Tibial nerve (tissue), 4 donors: ENCODE data around the gene BTBD6. TPM values are rescaled to one million over a fixed set of nuclear protein-coding genes. Genes with fewer than 3 reads are reported as not detected.

Source experiments
- DNase-seq, 2 donors: peaks; one replicate each; pipeline ENCODE4 v3.0.0-alpha.2; 2019; ENCODE audit warnings: low spot score in 2 of 2
- H3K27ac ChIP-seq, 4 donors: fragments of 200-600 bp; sonication (generic) in 3 of 4; one replicate each; pipeline ENCODE4 v1.5.1; 2017 to 2019; ENCODE audit warnings: mild to moderate bottlenecking in 1 of 4
- H3K27me3 ChIP-seq, 2 donors: fragments of 200-600 bp; sonication (generic) in 1 of 2; one replicate each; pipeline versions ENCODE4 v1.5.1 to v1.6.0; 2017 to 2019
- H3K36me3 ChIP-seq, 3 donors: fragments of 200-600 bp; sonication (generic); one replicate each; pipeline ENCODE4 v1.5.1; 2018 to 2019
- H3K4me1 ChIP-seq, 4 donors: fragments of 200-600 bp; sonication (generic) in 3 of 4; one replicate each; pipeline ENCODE4 v1.5.1; 2017 to 2019
- H3K4me3 ChIP-seq, 4 donors: fragments of 200-600 bp; sonication (generic) in 3 of 4; one replicate each; pipeline ENCODE4 v1.5.1; 2017 to 2019; ENCODE audit warnings: mild to moderate bottlenecking in 1 of 4, moderate library complexity in 1 of 4
- H3K9me3 ChIP-seq, 4 donors: fragments of 200-600 bp; sonication (generic) in 3 of 4; one replicate each; pipeline ENCODE4 v1.5.1; 2017 to 2019
- EP300 ChIP-seq, 2 donors: sonication (generic); formaldehyde crosslinking; IDR thresholded peaks; one replicate each; pipeline ENCODE4 v1.6.1; 2017; ENCODE audit warnings: antibody characterized with exemption in 2 of 2, mild to moderate bottlenecking in 1 of 2
- POLR2A ChIP-seq, 2 donors: fragments of 450-650 bp; IDR thresholded peaks; one replicate each; pipeline ENCODE4 v1.6.1; 2017; ENCODE audit warnings: antibody characterized with exemption in 2 of 2, mild to moderate bottlenecking in 2 of 2, moderate library complexity in 2 of 2
- WGBS, 2 donors: methylation state at CpG; one replicate each; pipeline ENCODE4 v1.1.5; 2018; 5-methylcytosine and 5-hydroxymethylcytosine counted together
- total RNA-seq, 4 donors: library from RNA; depleted of rRNA; stranded (reverse); fragments of >200 nt; gene quantifications; one replicate each; pipeline ENCODE4 v1.1.0, GENCODE V29; 2016
- TF ChIP-seq, protein P1 (sequence below), 5 experiments: fragments of 200-600 bp in 3 of 5; fragments of 450-650 bp in 2 of 5; sonication (generic) in 3 of 5; IDR thresholded peaks; one replicate each; pipeline ENCODE4 v1.5.1; 2016 to 2019; ENCODE audit warnings: antibody characterized with exemption in 5 of 5, mild to moderate bottlenecking in 3 of 5, moderate library complexity in 2 of 5

BTBD6 gene
- total RNA-seq, 4 donors from 2014 or later = 53.7 to 61.2 (median 53.9) TPM

DNA sequence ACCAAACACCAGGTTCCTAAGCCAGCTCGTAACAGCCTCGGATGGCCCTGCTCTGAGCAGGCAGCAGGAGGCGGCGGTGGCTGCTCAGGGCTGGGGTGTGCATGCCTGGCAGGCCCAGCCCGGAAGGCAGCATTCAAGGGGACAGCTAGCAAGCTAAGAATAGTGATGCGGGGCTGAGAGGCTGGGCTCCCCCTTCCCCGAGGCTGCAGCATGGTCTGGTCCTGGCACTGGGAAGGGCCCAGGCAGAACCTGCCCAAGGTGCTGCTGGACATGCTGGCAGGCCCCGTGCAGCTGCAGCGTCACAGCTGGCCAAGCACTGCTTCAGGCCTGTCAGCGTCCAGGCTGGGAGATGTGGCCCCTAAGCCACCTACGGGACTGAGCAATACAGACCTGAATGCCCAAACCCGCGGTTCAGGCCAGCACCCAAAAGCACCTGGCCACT is 40.9 kb upstream of the BTBD6 start:
- Histone ChIP-seq H3K4me3 (no peak overlapping the region), H3K36me3 (peaks cover 0 to 43% (median 0%) of the 10 kb centered on the region in 3 donors), H3K9me3 (no peaks in the 10 kb centered on the region), H3K27me3 (peaks cover 0 to 7% of the 10 kb centered on the region in 2 donors), H3K27ac (no peak overlapping the region), H3K4me1 (peaks cover 0 to 48% (median 20%) of the 10 kb centered on the region in 4 donors)
- WGBS, 2 donors = 70 to 77% methylated on average over 5 to 13 of the region's 13 CpGs
- TF ChIP-seq EP300 (IDR thresholded peaks at IDR 0.05) = no peak
- DNase-seq = no peak

DNA sequence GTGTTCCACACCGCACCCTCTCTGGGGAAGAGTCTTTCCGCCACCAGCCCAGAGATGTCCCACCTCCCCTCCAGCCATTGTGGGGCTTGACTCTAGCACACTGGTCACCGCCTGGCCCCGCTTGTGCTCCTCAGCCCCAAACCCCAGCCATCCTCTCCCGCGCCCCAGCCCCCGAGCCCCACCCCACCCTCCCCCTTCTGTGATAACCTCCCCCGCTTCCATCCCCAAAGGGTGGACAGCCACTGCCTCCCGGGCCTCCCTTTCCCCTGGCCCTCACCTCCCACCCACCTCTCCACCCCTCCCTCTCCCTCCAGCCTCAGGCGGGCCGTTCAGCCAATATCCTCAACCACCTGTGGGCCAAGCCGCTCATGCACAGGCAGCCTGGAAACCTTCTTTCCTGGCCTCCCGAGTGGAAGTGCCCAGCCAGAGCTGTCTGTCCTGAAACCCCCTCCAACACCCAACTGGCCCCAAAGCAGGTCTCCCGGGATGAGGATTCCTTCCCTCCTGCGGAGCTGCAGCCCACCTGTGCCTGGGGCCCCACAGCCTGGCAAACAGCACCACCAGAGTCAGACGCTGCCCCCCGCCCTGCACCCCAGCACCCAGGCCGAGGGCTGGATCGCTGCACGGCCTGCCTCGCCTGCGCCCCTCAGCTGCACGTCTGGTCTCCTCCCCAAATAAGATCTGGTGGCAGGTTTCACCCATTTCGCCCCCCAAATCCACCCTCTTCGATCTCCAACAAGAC is 40.2 kb upstream of the BTBD6 start:
- 87 to 89% methylated on average over 22 to 25 of the region's 25 CpGs for WGBS, 2 donors
- no peak overlapping the region for H3K4me3 ChIP-seq
- TF ChIP-seq POLR2A (IDR thresholded peaks at IDR 0.05) = no peak
- TF ChIP-seq EP300 (IDR thresholded peaks at IDR 0.05) = no peak
- TF ChIP-seq, protein P1, sequence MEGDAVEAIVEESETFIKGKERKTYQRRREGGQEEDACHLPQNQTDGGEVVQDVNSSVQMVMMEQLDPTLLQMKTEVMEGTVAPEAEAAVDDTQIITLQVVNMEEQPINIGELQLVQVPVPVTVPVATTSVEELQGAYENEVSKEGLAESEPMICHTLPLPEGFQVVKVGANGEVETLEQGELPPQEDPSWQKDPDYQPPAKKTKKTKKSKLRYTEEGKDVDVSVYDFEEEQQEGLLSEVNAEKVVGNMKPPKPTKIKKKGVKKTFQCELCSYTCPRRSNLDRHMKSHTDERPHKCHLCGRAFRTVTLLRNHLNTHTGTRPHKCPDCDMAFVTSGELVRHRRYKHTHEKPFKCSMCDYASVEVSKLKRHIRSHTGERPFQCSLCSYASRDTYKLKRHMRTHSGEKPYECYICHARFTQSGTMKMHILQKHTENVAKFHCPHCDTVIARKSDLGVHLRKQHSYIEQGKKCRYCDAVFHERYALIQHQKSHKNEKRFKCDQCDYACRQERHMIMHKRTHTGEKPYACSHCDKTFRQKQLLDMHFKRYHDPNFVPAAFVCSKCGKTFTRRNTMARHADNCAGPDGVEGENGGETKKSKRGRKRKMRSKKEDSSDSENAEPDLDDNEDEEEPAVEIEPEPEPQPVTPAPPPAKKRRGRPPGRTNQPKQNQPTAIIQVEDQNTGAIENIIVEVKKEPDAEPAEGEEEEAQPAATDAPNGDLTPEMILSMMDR (IDR thresholded peaks at IDR 0.05) = no peak

DNA sequence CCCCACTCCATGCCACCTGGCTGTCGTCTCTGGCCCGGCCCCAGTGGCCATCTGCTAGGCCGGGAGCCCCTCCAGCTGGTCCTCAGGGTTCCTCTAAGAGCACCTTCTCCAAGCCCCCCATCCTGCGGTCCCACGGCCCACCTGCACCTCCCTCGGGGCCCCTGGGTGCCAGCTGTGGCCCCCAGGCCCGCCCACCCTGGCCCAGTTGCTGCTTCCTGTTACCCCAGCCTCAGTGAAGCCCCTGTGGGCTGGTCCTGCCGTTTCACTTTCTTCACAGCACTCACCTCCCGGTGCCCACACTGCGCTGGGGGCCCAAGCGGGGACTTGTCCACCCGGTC is 39.6 kb upstream of the BTBD6 start:
- peaks cover 0 to 36% (median 18%) of the 10 kb centered on the region in 4 donors for H3K4me1 ChIP-seq
- H3K9me3 ChIP-seq = no peaks in the 10 kb centered on the region
- H3K36me3 ChIP-seq = peaks cover 0 to 55% (median 0%) of the 10 kb centered on the region in 3 donors
- H3K27me3 ChIP-seq = peaks cover 0 to under 1% of the 10 kb centered on the region in 2 donors
- H3K27ac ChIP-seq = no peak overlapping the region
- no peak for DNase-seq
- TF ChIP-seq, protein P1 (IDR thresholded peaks at IDR 0.05) = no peak
- no peak for TF ChIP-seq EP300 (IDR thresholded peaks at IDR 0.05)
- TF ChIP-seq POLR2A (IDR thresholded peaks at IDR 0.05) = no peak
- 85 to 91% methylated on average over 12 of the region's 12 CpGs for WGBS, 2 donors
- H3K4me3 ChIP-seq = no peak overlapping the region

More for the DNA sequence above, 40.2 kb upstream of the BTBD6 start:
- peaks cover 0 to 50% (median 0%) of the 10 kb centered on the region in 3 donors for H3K36me3 ChIP-seq
- no peak overlapping the region for H3K27ac ChIP-seq
- peaks cover 0 to 41% (median 18%) of the 10 kb centered on the region in 4 donors for H3K4me1 ChIP-seq
- DNase-seq = no peak
- peaks cover 0 to 6% of the 10 kb centered on the region in 2 donors for H3K27me3 ChIP-seq
- H3K9me3 ChIP-seq = no peaks in the 10 kb centered on the region

DNA sequence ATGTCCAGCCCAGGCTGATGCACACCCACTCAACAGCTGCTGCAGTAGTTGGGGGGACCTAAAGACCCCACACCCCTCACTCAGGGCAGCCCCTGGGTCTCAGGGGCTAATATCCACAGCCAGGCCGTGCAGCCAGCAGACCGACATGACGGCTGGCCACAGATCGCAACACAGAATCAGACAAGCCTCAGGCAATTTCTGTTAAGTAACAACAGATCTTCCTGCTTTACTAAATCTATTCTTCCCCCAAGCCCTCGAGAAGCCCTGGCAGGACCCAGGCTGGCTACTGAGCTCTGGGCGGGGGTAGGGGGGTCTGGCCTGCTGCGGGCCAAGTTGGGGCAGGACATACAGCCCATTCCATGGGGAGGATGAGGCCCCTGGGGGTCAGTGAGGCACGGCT is 39.2 kb upstream of the BTBD6 start:
- H3K4me1 ChIP-seq = peaks cover 0 to 32% (median 16%) of the 10 kb centered on the region in 4 donors
- peaks cover 0 to 59% (median 0%) of the 10 kb centered on the region in 3 donors for H3K36me3 ChIP-seq
- DNase-seq = no peak
- WGBS, 2 donors = 85 to 95% methylated on average over 8 of the region's 8 CpGs
- no peak overlapping the region for H3K4me3 ChIP-seq
- no peak overlapping the region for H3K27ac ChIP-seq
- H3K27me3 ChIP-seq = no peaks in the 10 kb centered on the region
- H3K9me3 ChIP-seq = no peaks in the 10 kb centered on the region
- TF ChIP-seq POLR2A (IDR thresholded peaks at IDR 0.05) = no peak
- TF ChIP-seq, protein P1 (IDR thresholded peaks at IDR 0.05) = no peak

DNA sequence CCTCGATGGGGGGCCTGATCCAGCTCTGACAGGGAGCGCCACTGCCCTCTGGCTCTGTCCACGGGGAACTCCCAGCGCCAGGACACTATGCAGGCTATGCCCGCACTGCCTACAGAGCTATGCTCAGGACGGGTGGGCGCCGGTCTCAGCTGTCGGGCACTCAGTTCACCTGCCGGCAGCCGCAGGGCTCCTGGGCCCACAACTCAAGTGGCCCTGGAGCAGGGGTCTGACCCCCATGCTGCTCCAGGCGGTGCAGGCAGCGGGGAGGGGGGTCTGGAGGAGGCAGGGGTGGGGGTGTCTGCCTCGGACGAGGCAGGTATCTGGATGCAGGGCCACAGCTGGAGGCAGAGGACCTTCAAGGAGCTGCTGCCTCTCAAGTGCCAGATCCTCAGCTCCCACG is 38.7 kb upstream of the BTBD6 start:
- Histone ChIP-seq H3K4me3 (no peak overlapping the region), H3K27me3 (no peaks in the 10 kb centered on the region), H3K27ac (no peak overlapping the region), H3K4me1 (peaks cover 0 to 26% (median 10%) of the 10 kb centered on the region in 4 donors), H3K9me3 (no peaks in the 10 kb centered on the region), H3K36me3 (peaks cover 0 to 65% (median 0%) of the 10 kb centered on the region in 3 donors)
- DNase-seq = no peak
- 85 to 94% methylated on average over 14 to 16 of the region's 16 CpGs for WGBS, 2 donors
- TF ChIP-seq, protein P1 (IDR thresholded peaks at IDR 0.05) = no peak
- TF ChIP-seq POLR2A (IDR thresholded peaks at IDR 0.05) (no peak), EP300 (IDR thresholded peaks at IDR 0.05) (no peak)
